Effector CD4-positive, alpha-beta T cell (primary cell): ENCODE measurements around the gene PYGB.
A peak's percentile ranks its signal among the peaks of the same experiment; 100 is the strongest.

Experiments used
- DNase-seq: peaks from one replicate; pipeline ENCODE4 v3.0.0-alpha.2; 2020
- total RNA-seq: gene quantifications from one replicate; lab custom pipeline; 2026; lab: John Stamatoyannopoulos, UW

The PYGB gene
- total RNA-seq, result 81.8 reads per million, percentile 78 among the genes with 10 or more reads in this experiment

DNA sequence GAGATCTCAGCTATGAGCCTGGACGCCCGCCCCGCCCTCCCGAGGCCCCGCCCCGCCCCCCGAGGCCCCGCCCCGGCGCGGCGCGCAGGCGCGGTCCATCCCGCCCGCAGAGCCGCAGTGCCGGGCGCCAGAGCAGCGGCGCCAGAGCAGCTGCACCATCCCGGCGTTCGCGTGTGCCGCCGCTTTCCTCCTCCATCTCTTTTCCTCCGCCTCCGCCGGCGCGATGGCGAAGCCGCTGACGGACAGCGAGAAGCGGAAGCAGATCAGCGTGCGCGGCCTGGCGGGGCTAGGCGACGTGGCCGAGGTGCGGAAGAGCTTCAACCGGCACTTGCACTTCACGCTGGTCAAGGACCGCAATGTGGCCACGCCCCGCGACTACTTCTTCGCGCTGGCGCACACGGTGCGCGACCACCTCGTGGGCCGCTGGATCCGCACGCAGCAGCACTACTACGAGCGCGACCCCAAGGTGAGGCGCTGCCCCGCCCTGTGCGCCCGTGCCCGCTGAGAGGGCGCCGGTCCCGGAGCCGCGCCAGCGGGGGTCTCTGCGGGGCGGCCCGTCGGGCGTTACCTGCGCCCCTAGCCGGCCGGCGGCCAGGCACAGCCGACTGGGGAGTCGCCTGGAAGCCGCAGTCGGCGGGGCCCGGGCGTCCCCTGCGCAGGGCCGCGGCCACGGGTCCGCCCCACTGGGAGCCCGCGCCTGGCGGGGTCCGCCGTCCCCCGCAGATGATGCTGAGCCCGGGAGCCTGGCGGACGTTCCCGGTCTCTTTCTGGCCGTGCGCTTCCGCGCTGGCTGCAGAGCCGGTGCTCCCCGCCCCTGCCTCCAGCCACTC lies at the start of gene PYGB:
PYGB (plus strand) TSS at position 130 of the 830 bp plus-strand sequence; CDS start at position 224, 94 bp downstream.
- DNase-seq, result peak; percentile 60

GRCh38 chr20:25198663-25199383 lies 49.1 kb upstream of the PYGB start:
- no peak for DNase-seq

- no peak for DNase-seq
These were observed 48.2 kb upstream of the PYGB start for GRCh38 chr20:25199473-25200260.

- no peak for DNase-seq
These were observed 44.8 kb upstream of the PYGB start for GRCh38 chr20:25203089-25203488.

GRCh38 chr20:25203871-25204320 lies 44.0 kb upstream of the PYGB start:
- no peak for DNase-seq

GRCh38 chr20:25204550-25205276 lies 43.2 kb upstream of the PYGB start:
- no peak for DNase-seq

- DNase-seq, result no peak
These were observed 42.4 kb upstream of the PYGB start for GRCh38 chr20:25205277-25206062.

DNA sequence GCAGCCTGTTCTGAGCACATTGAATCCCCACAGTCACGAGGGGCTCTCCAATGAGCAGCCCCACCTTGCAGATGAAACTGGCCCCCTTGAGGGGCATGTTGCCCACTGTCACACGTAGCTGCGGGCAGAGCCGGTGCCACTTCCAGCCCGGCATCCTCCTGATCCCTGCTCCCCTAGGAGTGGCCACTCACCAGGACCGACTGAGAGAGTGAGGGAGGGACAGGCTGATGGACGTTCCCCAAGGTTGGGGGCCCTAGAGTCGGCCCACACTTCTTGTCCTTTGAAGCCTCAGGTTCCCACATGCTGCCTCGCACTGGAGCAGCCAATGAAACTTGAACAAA lies 41.9 kb upstream of the PYGB start:
- no peak for DNase-seq

DNA sequence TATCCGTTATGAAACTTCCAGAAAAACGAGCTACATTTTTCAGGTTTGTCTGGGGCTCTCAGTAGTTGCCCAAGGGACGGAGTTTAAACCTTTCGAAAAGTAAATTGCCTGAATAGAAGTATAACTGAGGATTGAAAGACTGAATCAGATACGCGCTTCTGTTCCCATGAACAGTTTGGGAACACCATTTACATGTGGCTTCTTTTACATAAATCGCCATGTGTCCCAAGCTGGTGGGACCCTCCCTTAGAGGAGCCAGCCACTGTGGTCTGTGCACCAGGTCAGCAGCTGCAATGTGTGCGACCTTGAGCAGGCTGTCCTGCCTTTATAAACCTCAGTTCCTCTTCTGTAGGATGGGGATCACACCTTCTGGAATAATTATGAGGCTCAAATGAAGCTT lies 41.3 kb upstream of the PYGB start:
- DNase-seq, result no peak

- no peak for DNase-seq
These were observed 40.5 kb upstream of the PYGB start for GRCh38 chr20:25207149-25207959.

DNA sequence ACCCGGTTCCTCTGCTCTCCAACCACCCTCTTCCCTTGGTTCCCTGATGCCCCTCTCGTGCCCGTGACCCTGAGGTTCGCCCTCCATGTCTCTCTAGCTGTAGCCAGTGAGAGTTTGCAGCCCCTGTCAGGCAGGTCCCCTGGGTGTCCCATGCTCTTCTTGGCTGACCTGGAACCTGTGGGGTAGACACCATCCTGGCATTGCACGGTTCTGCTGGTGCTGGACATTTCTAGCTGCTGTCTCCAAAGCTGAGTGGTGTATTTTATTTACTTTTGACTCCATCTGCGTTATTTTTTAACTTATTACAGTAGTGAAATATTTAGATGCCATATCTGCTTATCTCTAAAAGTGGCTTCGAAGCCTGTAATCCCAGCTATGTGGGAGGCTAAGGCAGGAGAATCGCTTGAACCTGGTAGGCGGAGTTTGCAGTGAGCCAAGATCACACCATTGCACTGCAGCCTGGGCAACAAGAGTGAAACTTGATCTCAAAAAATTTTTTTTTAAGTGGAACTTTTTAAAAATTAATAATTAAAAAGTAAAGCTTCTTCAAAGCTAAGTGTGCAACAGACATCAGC lies 39.8 kb upstream of the PYGB start:
- DNase-seq, result no peak

DNA sequence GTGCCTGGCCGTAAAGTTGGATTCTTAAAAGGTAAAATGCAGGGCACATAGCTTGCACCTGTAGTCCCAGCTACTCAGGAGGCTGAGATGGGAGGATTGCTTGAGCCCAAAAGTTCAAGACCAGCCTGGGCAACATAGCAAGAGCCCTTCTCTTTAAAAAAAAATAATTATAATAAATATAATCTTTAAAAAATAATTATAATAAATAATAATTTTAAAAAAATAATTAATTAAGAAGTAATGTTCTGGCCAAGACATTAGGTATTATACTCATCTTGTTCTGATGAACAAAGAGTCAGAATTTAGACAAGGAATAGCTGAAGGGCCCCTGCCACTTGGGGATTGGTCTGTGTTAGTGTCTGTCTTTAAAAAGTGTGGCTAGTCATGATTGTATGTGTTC lies 38.5 kb upstream of the PYGB start:
- no peak for DNase-seq

GRCh38 chr20:25209911-25210310 lies 38.0 kb upstream of the PYGB start:
- no peak for DNase-seq

- no peak for DNase-seq
These were observed 36.6 kb upstream of the PYGB start for GRCh38 chr20:25211273-25211672.

- no peak for DNase-seq
These were observed 35.6 kb upstream of the PYGB start for GRCh38 chr20:25212242-25212641.

DNA sequence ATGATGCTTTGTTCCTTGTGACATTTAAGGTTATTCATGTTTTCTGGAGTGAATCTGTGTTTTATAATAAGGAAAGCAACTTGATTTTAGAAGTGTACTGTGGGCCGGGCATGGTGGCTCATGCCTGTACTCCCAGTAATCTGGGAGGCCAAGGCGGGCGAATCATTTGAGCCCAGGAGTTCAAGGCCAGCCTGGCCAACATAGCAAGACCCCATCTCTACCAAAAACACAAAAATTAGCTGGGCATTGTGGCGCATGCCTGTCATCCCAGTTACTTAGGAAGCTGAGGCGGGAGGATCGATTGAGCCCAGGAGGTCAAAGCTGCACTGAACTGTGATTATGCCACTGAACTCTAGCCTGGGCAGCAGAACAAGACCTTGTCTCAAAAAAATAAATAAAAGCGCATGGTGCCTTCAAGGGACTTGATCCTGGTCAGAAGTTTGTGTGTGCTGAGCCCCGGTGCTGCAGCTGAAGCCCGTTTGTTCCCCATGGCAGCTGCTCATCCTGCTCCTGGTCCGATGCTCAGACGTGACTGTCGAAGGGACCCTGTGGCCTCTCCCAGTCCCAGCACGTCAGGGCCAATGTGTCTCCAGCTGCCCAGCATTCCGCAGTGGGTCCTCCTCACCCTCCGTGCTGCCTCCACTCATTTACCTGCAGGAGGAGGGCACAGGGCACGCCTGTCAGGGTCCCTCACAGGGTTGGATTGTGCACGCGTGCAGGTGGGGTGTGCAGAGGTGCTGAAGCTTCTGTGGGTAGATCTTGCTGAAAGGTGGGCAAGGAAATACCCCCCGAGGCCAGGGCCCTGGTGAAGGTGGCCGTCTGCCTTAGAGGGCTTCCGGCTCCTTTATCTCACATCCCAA lies 34.1 kb upstream of the PYGB start:
- no peak for DNase-seq

- no peak for DNase-seq
These were observed 33.5 kb upstream of the PYGB start for GRCh38 chr20:25214426-25214790.

GRCh38 chr20:25214819-25215218 lies 33.1 kb upstream of the PYGB start:
- DNase-seq, result no peak

DNA sequence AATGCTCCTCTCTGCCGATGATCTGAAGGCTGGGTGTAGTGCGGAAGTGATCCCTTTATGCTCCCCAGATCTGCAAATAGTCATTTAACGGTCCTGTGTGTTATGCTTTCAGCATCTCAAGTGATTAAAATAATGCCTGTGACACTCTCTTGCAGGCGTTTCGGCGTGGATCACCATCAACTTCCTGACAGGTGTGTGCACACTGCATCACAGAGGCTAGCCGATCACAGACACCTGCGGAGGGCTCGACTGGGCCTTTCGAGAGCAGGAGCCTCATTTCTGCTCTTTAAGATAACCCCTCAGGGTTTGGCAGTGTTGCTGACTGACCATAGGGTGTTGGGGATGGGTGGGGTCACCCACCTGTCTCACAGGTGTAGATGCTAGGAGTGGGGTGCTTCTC lies 32.4 kb upstream of the PYGB start:
- DNase-seq, result no peak
